ENCODE results near the gene TWSG1.
"Not testable (repeated sequence)": the region's sequence is repeated elsewhere in the genome, so short reads cannot be mapped to it uniquely, and the experiment has no call there.

Gene TWSG1

DNA sequence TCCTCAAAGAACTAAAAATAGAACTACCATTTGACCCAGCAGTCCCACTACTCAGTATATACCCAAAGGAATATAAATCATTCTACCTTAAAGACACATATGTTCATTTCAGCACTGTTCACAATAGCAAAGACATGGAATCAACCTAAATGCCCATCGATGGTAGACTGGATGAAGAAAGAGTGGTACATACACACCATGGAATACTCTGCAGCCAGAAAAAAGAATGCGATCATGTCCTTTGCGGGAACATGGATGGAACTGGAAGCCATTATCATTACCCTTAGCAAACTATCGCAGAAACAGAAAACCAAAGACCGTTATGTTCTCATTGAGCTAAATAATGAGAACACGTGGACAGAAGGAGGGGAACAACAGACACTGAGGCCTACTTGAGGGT, 44.5 kb downstream of the TWSG1 start:
- in situ Hi-C loops (cut with MboI; ENCODE audit: low pct_unique_long_range_greater_than_20kb, low sequenced_read_pairs), result no loop called here
- DNase-seq, result no peak

DNA sequence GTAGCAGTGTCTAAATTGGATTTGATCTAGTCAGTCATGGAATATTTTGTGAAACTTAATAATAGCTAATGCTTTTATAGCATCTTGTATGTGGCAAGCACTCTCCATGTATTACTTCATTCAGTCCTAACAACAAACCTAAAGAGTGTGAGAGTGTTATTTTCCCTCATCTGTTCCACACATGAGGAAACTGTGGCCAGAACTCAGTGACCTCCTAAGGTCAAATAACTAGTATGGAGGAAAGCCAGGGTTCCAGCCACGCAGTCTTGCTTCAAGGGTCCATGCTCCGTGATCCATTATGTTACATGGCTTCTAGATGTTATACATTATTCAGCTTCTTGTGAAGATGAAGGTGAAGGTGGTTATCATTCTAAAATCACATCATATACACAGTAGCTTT, 45.5 kb downstream of the TWSG1 start:
- in situ Hi-C loops (cut with MboI; ENCODE audit: low pct_unique_long_range_greater_than_20kb, low sequenced_read_pairs), result no loop called here
- DNase-seq, result no peak

DNA sequence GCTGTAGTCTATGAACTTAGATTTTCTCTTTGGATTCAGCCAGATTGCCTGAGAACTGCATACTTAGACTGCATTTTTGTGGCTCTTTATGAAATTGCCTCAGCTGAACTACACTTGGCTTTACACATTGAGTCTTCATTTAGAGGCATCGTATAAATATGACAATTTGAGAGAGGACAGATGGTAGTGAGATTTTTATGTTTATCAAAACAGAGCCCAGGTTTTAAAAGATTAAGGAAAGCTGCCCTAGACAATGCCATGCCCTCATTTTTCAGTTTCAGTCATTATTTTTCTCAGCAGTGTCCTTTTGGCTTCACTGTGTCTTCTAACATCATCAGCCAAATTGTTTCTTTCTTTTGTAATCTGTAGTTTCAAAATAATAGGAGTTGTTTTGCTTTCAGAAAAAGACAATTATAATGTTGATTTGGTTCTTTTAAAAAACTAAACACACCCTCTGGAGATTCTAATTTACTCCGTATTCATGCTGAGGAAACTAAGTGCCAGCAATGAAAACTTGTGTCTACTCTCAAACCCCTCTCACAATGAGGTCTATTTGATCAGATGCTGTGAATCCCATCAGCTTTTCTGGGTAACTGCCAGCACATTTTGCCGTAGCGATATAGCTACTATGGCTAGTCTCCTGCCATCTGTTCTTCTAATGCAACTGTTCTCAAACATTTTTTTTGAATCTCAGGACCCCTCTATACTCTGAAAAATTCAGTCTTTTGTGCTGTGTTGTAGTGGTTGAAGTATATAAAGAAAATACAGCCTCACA, 46.2 kb downstream of the TWSG1 start:
- in situ Hi-C loops (cut with MboI; ENCODE audit: low pct_unique_long_range_greater_than_20kb, low sequenced_read_pairs), result no loop called here
- no peak for DNase-seq

DNA sequence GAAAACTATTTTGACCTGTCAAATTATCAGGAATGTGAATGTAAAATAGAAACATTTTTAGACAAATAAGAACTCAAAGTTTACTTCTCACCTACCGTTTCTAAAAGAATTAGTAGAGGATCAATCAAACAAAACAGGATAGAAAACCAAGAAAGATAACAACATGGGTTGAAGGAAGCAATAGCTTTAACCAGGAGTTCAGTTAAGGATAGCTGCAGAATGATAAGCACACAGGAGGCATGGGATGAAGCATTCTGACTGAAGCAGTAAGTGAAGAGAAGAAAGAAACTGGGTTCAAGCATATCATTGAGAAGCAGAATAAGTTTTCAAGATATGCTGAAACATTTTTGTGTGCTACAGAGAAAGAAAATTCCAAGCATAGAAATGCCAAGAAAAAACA, 52.3 kb downstream of the TWSG1 start:
- no peak for DNase-seq
- in situ Hi-C loops (cut with MboI; ENCODE audit: low pct_unique_long_range_greater_than_20kb, low sequenced_read_pairs), result no loop called here

DNA sequence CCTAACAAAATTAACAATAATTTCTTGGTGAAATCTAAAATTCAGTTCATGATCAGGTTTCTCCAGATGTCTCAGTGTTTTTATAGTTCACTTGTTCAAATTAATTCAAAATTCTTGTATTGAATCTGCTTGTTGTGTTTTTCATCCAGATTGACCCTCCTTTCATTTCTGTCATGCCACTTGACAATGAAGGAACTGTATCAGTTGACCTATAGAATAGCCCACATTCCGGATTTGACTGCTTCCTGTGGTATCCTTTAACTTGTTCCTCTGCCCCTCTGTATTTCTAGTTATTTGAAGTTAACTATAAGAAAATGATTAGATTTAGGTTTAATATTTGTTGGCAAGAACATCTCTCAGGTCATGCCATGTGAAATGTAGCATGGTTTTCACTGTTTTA, 53.3 kb downstream of the TWSG1 start:
- in situ Hi-C loops (cut with MboI; ENCODE audit: low pct_unique_long_range_greater_than_20kb, low sequenced_read_pairs), result no loop called here

DNA sequence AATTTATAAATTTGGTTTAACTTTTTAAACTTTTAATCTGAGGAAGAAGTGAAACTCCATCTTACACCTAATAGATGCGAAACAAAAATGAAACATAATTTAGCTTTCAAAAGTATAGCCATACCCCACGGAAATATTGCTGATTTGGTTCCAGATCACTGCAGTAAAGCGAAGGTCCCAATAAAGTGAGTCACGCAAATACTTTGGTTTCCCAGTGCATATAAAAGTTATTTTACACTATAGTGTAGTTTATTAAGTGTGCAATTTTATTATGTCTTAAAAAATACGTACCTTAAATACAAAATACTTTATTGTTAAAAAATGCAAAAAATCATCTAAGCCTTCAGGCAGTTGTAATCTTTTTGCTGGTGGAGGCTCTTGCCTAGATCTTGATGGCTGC, 55.1 kb downstream of the TWSG1 start:
- in situ Hi-C loops (cut with MboI; ENCODE audit: low pct_unique_long_range_greater_than_20kb, low sequenced_read_pairs), result no loop called here
- no peak for DNase-seq

More for the DNA sequence above, 53.3 kb downstream of the TWSG1 start:
- no peak for DNase-seq

DNA sequence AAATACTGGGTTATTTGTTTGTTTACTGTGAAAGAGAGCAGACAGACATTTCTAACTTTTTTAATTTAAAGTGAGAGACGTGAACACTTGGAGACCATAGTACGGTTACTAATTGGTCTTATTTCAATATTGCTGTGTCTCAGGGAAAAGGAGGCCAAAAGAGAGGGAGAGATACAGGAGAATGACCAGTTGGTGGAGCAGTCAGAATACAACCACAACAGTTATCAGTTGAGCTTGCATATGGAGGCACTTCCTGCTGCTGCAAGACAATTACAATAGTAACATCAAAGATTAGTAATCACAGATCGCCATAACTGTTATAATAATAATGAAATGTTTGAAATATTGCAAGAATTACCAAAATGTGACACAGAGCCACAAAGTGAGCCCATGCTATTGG, 58.2 kb downstream of the TWSG1 start:
- in situ Hi-C loops (cut with MboI; ENCODE audit: low pct_unique_long_range_greater_than_20kb, low sequenced_read_pairs), result no loop called here
- no peak for DNase-seq

DNA sequence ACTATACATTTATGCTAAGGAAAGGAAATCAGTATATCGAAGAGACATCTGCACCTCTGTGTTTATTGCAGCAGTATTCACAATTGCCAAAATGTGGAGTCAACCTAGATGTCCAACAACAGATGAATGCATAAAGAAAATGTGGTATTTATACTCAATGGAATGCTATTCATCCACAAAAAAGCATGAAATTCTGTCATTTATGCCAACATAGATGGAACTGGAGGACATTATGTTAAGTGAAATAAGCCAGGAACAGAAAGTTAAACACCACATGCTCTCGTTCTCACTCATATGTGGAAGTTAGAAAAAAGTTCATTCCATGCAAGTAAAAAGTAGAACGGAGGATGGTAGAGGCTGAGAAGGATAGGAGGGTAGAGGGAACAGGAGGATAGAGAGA, 59.5 kb downstream of the TWSG1 start:
- DNase-seq, result no peak
- in situ Hi-C loops (cut with MboI; ENCODE audit: low pct_unique_long_range_greater_than_20kb, low sequenced_read_pairs), result no loop called here

DNA sequence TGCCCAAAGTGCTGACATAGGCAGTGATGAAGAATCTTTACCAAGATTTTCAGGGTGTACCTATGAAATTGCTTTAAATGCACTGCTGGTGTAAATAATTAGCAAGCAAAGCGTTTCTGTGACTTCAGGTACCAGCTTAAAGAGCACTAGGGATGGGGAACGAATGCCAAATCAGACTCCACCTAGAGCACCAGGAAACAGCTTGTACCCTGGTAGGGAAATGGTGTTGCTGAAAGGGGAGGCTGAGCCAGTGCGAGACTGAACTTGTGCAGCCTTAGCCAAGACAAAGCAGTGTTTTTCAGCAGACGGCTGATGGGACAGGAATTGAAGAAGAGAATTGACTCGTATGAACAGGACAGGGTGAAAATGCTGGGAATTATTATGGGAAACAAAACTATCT, 65.6 kb downstream of the TWSG1 start:
- no peak for DNase-seq
- in situ Hi-C loops (cut with MboI; ENCODE audit: low pct_unique_long_range_greater_than_20kb, low sequenced_read_pairs), result no loop called here

DNA sequence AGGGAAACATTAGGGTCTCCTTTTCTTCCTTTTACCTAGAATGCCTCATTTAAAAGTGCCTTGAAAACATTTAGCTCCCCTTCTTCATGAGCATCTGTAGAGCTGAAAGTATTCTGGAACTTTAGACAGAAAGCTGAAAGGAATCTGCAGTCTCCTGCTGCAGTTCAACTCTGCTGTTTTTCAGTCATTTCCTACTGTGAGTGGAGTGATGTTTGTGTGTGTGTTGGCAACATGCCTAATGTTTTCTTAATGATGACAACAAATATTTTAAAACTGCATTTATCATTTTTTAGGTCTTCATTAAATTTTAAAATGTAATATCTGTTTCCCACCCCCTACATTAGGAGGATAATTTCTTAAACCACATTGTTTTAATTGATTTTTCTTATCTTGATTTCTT, 66.6 kb downstream of the TWSG1 start:
- no peak for DNase-seq
- in situ Hi-C loops (cut with MboI; ENCODE audit: low pct_unique_long_range_greater_than_20kb, low sequenced_read_pairs), result no loop called here

DNA sequence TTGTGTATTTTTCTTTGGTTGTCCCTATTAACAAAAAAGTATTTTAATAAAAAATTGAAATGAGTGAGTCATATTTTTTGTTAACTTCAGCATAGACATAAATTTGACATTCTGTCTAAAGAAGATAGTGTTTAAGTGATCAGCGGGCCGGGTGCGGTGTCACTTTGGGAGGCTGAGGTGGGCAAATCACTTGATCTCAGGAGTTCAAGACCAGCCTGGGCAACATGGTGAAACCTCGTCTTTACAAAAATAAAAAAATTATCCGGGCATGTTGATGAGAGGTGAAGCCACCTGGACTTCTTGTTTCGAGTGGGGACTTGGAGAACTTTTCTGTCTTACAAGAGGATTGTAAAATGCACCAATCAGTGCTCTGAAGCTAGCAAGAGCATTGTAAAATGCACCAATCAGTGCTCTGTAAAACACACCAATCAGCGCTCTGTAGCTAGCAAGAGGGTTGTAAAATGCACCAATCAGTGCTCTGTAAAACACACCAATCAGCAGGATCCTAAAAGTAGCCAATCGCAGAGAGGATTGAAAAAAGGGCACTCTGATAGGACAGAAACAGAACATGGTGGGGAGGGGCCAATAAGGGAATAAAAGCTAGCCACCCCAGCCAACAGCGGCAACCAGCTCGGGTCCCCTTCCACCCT, 67.9 kb downstream of the TWSG1 start:
- in situ Hi-C loops (cut with MboI; ENCODE audit: low pct_unique_long_range_greater_than_20kb, low sequenced_read_pairs); DNase-seq: not testable (repeated sequence)

DNA sequence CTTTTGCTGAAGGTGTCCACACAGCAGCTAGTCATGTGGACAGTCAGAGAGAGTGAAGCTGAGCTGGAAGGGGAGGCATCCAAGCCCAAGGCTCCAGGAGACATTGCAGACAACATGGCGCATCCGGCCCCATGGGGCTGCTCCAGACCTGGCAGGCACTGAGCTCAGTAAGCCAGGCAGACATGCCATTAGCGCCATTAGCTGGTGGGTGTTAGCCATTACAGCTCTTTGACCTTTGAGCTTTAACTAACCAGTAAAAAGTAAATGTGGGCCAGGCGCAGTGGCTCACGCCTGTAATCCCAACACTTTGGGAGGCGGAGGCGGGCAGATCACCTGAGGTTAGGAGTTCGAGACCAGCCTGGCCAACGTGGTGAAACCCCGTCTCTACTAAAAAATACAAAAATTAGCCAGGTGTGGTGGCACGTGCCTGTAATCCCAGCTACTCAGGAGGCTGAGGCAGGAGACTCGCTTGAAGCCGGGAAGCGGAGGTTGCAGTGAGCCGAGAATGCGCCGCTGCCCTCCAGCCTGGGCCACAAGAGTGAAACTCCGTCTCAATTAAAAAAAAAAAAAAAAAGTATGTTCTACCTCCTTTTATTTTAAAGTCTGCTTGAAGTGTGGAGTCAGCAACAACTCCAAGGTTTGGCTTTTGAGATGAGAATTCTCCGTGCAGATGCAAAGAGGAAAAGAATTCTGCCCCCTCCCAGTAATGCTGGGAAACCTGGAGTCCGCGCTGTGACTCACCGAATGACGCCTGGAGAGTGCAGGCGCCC, 69.4 kb downstream of the TWSG1 start:
- in situ Hi-C loops (cut with MboI; ENCODE audit: low pct_unique_long_range_greater_than_20kb, low sequenced_read_pairs), result no loop called here
- DNase-seq, result peak; percentile 59

DNA sequence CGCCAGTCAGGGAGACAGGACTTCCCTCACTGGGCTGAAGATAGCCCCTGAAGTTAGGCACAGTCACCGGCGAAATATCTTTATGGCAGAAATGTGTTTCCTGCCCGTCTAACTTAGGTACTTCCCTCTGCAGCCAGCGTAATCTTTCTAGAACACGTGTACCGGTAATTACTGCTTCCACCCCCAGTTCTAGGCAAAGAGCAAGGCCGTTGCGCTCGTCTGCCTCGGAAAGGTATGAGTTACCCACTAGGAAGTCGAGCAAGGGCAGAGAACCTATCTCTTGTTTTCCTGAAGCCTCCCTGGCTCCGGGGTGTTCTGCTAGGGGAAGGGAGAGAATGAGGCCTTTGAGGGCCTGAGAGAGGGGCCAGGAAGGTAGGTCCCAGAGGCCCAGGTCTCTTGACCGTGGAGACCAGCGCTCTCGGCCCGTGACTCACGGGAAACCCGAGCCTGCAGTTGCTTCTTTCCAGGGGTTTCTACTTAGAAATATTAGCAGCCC, 70.0 kb downstream of the TWSG1 start:
- peak; percentile 96 for DNase-seq
- in situ Hi-C loops (cut with MboI; ENCODE audit: low pct_unique_long_range_greater_than_20kb, low sequenced_read_pairs), result no loop called here

DNA sequence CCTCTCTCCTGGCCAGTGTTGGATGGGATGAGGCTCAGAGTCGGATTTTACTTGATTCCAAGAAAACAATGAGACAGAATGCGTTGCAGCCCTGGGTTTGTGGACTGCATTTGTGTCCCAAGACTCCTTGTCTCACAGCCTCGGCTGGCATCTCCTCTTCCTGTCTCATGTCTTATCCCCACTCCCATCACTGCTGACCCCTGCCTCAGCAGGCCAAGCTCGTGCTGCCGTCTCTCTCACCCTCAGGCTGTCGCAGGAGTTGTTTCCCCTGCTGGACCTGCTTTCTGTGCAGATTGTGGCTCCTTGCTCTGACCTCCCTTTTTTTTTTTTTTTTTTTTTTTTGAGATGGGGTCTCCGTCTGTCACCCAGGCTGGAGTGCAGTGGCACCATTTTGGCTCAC, 70.6 kb downstream of the TWSG1 start:
- in situ Hi-C loops (cut with MboI; ENCODE audit: low pct_unique_long_range_greater_than_20kb, low sequenced_read_pairs), result no loop called here
- DNase-seq, result no peak

DNA sequence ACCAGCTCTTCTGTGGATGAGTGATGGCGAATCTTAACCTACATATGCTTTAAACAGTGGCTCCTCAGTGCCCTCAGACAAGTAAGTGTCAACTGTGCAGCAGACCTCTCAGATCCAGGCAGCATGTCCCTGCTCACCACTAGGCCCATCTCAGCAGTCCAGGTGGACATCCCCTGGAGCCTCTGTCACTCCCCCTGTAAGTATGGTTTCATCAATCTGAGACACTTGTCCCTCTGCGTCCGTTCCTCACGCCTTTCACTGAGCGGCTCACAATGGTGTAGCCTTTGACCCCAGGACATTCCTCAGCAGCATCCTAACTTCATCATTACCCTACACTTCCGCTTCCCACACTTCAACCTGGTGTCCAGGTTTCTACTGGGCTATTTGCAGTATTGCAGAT, 71.4 kb downstream of the TWSG1 start:
- in situ Hi-C loops (cut with MboI; ENCODE audit: low pct_unique_long_range_greater_than_20kb, low sequenced_read_pairs), result no loop called here
- no peak for DNase-seq

DNA sequence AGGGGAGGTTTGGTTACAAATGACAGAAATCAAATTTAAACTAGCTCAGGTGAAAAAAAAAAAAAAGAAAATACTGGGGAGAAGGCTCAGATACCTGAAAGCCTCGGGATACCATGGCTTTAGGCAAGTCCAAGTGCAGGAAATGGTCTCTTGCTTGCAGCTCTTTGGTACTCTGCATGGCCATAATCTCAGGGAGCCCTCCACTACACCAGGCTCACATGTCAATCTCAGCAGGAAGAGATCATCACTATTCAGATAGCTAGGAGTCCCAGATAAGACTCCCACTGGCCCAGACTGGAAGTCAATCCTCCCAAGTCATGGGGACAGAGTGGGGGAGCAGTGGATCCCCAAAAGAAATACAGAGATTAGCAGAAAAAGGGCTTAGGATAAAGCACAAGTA, 75.9 kb downstream of the TWSG1 start:
- no peak for DNase-seq
- in situ Hi-C loops (cut with MboI; ENCODE audit: low pct_unique_long_range_greater_than_20kb, low sequenced_read_pairs), result no loop called here

DNA sequence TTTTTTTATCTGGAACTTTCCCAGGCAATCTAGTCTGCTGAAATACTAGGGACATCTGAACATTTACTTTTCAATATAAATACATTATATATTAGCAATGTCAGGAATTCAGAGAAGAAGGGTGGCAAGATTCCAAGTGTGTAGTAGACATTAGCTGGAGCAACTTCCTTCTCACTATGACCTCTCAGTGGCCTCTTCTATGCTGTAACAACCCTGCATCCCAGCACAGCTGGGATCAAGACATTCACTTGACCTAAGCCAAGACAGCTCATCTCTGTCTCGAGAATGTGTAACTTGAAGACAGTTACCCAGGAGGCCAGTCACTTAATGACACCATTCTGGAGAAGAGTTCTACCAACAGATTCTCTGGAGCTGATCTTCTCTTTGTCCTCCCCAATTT, 79.0 kb downstream of the TWSG1 start:
- DNase-seq, result no peak
- in situ Hi-C loops (cut with MboI; ENCODE audit: low pct_unique_long_range_greater_than_20kb, low sequenced_read_pairs), result no loop called here

DNA sequence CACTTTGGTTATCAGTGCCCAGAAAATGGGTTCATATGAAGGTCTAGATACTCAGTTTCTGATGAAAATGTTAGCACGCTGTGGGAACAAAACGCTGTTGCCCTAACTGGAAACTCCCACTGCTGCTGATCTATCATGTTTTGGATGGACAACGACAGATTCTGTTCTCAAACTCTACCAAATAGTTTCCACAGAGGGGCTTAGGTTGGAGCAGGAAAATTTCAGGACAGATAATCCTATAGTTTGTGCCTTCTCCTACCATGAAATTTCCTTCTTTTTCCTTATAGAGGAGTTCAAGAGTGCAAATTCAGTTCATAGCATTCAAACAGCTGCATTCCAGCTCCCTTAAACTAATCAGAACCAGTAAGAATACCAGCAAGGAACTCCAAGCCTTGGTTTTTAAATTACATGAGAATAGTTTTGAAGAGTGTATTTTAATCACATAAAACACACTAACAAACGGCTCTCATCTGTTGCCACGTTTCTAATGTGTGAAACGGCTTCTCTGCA, 82.0 kb downstream of the TWSG1 start:
- in situ Hi-C loops (cut with MboI; ENCODE audit: low pct_unique_long_range_greater_than_20kb, low sequenced_read_pairs), result no loop called here
- no peak for DNase-seq

DNA sequence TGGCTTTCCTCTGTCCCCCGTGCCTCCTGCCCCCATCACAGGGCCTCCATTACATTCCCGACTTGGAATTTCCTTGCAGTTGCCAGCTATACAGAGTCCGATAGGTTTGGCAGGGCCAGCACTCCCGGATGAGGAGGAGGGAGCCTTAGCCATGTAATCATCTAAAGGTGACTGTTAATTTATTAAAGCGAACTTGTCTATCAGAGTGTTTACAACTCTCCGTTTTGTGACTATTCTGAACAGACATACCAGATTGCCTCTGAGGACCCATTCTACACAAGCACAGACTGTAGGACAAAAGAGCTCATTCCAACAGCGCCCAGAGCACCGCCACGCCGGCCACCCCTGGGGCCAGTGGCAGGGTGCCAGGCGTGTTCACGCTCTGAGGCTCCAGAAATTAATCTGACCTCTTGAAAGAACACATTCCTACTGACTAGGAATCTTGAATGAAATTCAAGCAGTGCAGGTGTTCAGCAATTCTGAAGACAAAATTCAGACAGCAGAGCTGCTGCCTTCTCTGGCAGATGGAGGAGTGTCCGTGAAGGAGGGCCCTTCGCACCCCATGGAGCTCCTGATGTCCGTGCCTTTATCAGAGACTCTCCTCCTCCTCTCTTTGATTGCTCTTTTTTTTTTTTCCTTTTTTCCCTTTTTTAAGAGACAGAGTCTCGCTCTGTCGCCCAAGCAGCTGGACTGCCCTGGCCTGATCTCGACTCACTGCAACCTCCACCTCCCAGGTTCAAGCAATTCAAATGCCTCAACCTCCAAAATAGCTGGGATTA, 82.7 kb downstream of the TWSG1 start:
- in situ Hi-C loops (cut with MboI; ENCODE audit: low pct_unique_long_range_greater_than_20kb, low sequenced_read_pairs), result no loop called here
- DNase-seq, result no peak

Data from KBM-7 (cell line).